GM19043 (cell line): ENCODE data around the gene REX1BD.
"Not testable (repeated sequence)": the region's sequence is repeated elsewhere in the genome, so short reads cannot be mapped to it uniquely, and the experiment has no call there.

ENCODE experiments used
- ATAC-seq: cut with Tn5 transposase; IDR thresholded peaks from one replicate; pipeline ENCODE4 v1.9.1; 2021; ENCODE audit warnings: low read depth; ENCODE audit not compliant: unreplicated experiment

REX1BD gene

DNA sequence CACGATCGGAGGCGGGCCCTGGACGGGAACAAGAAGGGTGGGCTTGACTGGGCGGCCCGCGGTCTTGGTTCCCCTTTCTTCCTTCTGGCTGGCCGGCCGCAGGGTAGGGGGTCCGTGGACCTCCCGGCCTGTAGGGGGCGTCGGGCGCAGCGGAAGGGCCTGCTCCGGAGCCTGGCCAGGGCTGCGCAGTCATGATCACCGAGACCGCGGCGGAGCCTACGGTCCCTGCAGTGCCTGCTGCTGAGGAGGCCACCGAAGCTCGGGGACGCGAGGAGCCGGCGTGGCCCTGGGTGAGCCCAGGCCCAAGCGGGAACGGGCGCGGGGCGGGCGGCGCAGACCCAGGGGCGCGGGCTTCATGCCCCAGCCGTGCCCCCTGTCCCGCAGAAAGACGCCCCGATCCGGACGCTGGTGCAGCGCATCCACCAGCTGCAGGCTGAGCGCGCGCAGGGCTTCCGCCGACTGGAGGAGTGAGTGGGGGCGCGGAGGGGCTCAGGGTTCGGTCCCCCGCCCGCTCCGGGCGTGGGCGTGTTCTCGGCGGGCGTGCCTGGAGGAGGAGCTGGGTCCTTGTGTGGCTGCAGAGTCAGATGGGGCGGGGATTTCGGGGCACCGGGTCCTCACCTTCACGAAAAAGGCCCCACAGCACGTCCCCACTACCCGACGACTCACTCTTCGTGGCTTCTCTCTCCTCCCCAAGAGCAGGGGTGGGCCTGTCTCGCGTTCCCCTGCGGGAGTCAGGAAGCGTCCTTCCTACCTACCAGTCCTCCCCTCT lies at the start of gene REX1BD:
TSS of gene REX1BD (plus strand) at position 188 of the 769 bp plus-strand sequence. CDS start at position 192, 4 bp downstream.
- ATAC-seq, result peak; percentile 75

GRCh38 chr19:18539372-18539771 lies 49.2 kb upstream of the REX1BD start:
- ATAC-seq, result no peak

DNA sequence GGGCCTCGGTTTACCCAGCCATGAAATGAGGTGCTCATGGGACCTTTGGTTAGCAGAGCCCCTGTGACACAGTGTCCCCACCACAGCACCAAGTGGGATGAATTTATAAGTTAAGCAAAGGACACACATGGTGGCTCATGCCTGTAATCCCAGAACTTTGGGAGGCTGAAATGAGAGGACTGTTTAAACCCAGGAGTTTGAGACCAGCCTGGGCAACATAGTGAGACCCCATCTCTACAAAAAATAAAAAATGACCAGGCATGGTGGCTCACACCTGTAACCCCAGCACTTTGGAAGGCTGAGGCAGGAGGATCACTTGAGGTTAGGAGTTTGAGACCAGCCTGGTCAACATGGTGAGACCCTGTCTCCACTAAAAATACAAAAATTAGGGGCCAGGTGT lies 48.4 kb upstream of the REX1BD start:
- ATAC-seq, result not testable (repeated sequence)

DNA sequence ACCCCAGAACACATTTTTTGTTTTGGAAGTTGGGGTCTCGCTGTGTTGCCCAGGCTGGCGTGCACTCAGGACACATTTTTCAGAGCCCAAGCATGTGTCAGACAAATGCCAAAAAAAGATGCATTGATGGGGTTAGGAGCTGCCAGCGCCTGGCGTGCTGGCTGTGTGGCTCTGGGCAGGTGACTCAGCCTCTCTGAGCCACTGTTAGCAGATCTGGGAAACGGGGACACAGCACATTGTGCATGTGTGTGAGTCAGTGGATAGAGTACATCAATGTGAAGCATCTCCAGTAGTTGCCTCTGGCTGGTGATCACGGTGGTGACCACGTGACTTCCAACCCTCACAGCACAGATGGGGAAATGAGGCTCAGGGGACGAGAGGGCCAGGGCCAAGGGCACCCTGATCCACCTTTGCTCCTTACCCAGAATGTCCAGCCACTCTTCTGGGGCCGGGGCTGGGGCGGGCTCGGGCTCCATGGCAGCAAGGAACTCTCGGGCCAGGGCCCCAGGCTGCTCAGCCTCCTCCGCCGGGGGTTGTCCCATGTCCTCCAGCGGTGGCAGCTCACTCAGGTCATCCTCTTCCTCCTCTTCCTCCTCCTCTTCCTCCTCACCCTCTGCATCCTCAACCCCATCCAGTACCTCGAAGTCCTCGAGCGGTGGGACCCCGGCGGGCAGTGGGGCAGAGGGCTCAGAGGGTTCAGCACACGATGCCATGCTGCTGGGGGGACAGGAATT lies 47.2 kb upstream of the REX1BD start:
- no peak for ATAC-seq

- no peak for ATAC-seq
These were observed 46.3 kb upstream of the REX1BD start for GRCh38 chr19:18541992-18542940.

DNA sequence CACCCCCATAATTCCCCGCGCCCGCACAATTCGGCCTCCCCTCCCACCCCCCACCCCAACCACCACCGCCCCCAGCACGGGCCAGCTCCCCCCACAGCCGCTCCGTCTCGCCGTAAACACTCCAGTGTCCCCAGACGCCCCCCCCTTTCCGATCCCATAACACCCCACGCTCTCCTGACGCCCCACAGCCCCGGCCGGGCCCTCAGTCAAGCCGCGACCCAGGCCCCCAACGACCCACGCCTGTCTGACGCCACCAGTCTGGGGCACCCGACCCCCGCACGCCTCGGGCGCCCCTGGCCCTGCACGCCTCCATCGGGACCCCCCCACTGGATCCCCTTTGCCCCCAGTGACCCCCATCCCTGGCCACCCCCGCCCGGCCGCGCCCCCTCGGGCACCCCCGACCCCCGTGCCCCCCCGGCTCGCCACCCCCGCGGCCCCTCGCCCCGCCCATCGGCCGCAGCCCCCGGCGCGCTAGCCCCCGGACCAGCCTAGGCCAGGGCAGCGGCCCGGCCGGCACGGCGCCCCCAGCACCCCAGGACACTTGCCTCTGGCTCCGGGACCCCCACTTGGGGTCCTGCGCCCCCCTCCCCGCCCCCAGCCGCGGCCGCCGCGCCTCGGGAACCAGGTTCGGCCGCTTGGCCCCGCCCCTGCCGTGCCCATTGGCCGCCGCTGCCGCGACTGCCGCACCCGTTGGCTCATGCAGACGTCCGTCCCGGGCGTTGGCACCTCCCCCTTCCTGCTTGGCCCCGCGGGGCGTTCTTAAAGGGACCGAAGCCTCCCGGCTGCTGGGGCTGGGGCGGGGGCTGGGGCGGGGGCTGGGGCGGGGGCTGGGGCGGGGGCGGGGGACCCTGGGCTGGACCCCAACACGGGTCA lies 45.4 kb upstream of the REX1BD start, which contains the start of gene FKBP8:
TSS of gene FKBP8 (minus strand) at position 633 of the 873 bp plus-strand sequence. CDS start 1,603 bp downstream, outside the sequence.
- peak; percentile 72 for ATAC-seq

DNA sequence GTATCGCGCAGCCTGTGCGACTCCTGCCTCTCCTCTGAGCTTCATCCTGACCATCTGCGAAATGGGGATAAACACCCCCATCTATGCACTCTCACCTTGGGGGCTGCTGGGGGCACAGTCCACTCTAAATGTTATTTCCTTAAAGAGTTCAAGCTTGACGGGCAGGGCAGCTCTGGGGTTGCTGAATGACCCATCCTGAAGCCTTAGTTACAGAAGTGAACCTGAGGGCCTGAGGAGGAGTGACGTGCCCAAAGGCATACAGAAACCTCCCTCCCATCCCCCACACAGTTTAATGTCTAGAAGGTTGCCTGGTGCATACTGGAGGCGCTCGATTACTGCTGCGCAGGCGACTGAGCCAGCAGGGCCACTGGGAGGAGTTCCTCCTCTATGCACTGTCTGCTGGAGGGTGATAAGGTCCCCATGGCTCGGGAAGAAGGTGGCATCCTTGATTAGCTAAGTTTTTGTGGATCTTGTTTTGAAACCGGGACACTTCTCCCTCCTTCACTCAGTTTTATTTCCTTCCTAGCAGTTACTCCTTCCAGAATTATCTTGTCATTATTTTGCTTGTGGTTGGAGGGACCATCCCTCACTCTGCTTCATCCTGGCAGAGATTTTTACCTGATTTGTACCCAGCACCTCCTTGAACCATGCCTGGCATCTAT lies 44.7 kb upstream of the REX1BD start:
- ATAC-seq, result peak; percentile 45

DNA sequence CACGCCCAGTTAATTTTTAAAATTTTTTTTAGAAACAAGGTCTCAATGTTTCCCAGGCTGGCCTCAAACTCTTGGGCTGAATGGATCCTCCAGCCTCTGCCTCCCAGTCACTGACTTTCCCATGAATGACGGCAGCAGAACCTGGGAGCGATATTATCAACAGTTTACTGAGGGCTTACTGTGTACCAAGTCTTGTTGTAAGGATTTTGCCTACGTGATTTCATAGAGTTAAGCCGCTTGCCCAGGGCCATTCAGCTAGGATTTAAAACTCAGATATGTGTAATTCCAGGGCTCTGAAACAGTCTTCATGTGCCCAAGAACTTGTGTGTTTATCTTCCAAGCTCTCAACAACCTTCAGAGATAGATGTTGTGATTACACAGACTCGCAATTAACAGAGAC lies 37.0 kb upstream of the REX1BD start:
- ATAC-seq, result no peak

DNA sequence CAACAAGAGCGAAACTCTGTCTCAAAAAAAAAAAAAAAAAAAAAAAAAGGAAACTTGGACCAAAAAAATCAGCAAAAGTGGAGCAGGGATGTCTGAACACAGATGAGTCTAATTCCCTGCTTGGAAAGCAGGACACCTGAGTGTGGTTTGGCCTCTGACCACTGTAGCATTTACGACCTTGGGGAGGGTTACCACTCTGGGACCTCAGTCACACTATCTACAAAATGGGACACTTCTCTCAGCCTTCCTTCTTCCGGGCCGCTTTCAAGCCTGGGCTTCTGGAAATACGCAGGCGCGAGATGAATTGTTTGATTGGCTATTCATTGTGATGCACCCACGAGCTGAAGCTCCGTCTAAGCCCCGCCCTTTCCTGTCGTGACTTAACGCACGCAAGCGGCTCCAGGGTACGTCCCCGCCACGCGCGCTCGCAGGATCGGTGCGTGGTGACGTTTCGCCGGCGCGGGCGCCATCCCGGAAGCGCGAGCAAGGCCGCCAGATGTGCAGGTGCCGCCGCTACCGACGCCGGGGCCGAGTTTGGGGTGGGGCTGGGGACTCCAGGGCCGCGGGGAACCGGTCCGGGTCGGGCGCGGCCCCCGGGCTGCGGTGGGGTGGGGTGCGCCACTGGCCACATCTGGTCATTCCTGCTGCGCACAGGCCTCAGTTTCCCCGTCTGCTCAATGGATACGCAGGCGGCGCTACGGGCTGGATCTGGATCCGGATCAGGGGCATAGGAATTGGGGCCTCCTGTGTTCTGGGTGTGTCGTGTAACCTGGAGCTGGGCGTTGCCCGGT lies 31.0 kb upstream of the REX1BD start, which contains the start of gene KXD1:
TSS of gene KXD1 (plus strand) at position 460 of the 791 bp plus-strand sequence. CDS start 4,187 bp downstream, outside the sequence.
- ATAC-seq, result peak; percentile 87

GRCh38 chr19:18558202-18558555 lies 30.4 kb upstream of the REX1BD start:
- ATAC-seq, result no peak

GRCh38 chr19:18558604-18559003 lies 30.0 kb upstream of the REX1BD start:
- ATAC-seq, result no peak

GRCh38 chr19:18559685-18560084 lies 28.9 kb upstream of the REX1BD start:
- ATAC-seq, result no peak

GRCh38 chr19:18562086-18562485 lies 26.5 kb upstream of the REX1BD start:
- no peak for ATAC-seq

DNA sequence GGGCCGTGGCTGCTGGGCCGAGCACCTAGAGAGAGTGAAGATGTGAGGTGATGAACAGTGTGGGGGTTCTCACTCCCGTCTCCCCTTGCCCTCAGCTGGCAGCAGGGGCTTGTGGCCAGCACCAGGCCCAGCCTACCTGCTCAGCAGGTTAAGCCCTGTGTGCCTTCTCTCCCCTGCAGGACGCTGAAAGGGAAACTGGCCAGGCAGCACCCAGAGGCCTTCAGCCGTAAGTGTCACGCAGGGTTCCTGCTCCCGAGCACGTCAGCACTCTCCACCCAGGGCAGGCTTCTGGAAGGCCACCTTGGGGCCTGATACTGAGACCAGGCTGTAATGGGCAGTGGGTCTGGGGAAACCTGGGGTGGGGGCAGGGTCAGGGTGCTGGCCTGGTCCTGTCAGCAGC lies 21.6 kb upstream of the REX1BD start:
- ATAC-seq, result no peak

GRCh38 chr19:18568367-18568766 lies 20.2 kb upstream of the REX1BD start:
- ATAC-seq, result no peak

- peak; percentile 88 for ATAC-seq
These were observed 16.8 kb upstream of the REX1BD start, which contains the start of gene UBA52 for GRCh38 chr19:18571564-18572344. UBA52 (plus strand) TSS chr19:18571857; CDS start chr19:18573301, 1,444 bp downstream.

DNA sequence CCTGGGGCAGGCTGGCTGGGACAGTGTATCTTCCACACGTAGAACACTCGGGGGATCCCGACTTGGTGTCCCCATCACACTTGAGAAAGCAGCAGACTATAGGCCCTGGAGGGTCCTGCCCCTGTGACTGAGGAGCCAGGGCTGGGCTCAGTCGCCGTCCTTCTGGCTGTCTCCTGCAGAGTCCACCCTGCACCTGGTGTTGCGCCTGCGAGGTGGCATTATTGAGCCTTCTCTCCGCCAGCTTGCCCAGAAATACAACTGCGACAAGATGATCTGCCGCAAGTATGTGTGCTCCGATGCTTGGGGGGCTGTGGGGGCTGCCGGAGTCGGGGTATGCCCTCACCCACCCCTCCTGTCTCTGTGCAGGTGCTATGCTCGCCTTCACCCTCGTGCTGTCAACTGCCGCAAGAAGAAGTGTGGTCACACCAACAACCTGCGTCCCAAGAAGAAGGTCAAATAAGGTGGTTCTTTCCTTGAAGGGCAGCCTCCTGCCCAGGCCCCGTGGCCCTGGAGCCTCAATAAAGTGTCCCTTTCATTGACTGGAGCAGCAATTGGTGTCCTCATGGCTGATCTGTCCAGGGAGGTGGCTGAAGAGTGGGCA lies 13.8 kb upstream of the REX1BD start:
- no peak for ATAC-seq
